GM21529 (cell line): ENCODE results near the gene HECTD3.

Experiments
- ATAC-seq: cut with Tn5 transposase; IDR thresholded peaks from one replicate; pipeline ENCODE4 v1.9.1; 2021; ENCODE audit not compliant: unreplicated experiment

HECTD3 gene

GRCh38 chr1:45010855-45011811, at the start of gene HECTD3:
TSS of gene HECTD3 (minus strand) at chr1:45011324. CDS start at chr1:45011257, 67 bp downstream.
- peak; percentile 70 for ATAC-seq

DNA sequence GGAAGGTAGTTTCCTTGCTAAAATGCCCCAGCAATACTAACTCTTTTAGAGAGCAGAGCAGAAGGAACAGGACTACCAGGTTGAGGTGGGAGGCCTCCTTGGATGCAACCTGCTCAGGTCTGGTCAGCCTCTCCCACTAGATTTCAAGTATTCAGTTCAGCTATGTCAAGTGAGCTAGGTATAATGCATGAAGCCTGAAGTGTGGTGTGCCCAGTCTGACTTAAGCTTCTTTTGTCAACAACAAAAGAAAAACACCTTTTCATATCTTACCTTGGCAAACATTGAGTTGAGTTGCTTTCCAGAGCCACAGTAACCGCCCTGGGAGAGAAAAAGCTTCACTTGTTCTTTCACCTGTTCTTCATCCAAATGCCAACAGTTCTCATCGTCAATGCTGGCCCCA, 48.7 kb upstream of the HECTD3 start:
- ATAC-seq = no peak

DNA sequence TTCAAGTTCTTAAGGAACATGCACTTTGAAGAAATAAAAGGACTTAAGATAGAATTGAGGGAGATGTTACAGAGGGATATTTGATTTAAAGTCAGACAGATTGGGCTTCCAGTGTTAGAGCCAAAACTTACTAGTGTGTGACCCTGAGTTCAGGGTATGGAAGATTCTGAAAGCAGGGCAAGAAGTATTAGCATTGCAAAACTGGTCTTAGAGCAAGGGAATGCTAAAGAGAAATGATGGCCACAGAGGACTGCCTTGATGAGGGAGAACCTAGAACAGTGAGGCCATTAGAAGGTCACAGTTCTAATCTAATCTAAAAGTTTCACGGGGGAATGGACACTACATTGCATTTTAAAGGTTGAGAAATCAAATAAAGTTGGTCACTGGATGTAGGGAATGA, 46.4 kb upstream of the HECTD3 start:
- no peak for ATAC-seq

DNA sequence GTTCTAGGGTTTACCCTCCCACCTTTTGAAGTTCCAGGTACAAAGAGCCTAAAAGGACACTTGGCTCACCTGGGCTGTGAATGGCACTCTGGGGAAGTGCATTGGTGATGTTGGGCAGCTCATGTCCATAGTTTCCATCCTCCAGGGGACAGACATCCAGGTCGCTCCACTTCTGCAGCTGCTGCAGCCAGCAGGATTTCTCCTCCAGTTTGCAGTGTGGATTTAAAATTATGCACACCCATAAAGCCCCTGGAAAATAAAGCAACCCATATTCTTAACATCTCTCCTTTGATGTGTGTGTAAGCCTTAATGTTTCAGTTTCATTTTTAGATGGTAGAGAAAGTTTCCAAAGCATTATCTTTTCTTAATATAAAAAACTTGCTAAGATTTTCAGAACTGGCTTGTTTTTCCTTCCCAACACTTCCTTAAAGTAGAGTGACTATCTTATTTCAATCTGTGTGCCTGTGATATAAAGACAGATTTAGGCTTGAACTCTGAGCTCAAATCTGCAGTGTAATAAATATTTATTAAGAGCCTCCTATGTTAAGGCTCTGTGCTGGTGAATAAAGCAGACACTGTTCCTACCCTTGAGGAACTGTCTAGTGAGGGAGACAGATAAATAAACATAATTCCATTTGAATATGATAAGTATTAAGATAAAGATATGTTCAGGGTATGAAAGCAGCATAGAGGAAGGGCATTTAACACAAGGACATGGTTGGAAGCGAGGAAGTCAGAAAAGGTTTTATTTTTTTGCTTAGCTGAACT, 40.1 kb upstream of the HECTD3 start:
- no peak for ATAC-seq

DNA sequence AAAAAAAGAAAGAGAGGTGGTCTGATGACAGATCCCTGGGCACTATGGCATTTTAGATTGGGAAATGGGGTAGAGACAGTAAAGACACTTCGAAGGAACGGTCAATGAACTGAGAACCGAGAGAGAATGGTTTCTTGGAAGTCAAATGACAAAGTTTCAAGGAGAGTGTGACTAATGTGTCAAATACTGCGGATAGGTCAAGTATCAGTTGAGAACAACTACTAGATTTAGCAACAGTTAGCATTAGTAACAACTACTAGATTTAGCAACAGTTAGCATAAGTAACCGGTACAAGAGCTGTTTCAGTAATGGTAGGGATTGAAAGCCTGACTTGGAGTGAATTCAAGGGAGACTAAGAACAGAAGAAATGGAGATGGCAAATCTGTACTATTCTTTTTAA, 35.9 kb upstream of the HECTD3 start:
- ATAC-seq = no peak

DNA sequence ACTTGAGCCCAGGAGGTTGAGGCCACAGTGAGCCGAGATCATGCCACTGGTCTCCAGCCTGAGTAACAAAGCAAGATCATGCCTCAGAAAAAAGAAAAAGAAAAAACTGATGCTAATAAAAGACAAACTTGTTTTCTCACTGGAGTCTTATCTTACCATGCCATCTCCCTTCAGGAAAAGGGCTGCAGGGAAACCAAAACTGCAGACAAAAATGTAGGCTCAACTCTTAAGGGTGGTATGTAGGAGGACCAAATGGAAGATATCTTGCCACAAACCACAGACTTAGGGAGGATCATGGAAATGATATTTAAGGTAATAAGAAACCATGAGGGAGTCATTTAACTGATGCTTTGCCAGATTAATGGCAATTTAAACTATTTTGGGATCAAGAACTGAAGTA, 33.8 kb upstream of the HECTD3 start:
- no peak for ATAC-seq

GRCh38 chr1:45043094-45043493, 32.0 kb upstream of the HECTD3 start:
- ATAC-seq = no peak

GRCh38 chr1:45040297-45040696, 29.2 kb upstream of the HECTD3 start:
- ATAC-seq = no peak

GRCh38 chr1:45038661-45039364, 27.7 kb upstream of the HECTD3 start:
- no peak for ATAC-seq

- no peak for ATAC-seq
These were observed 27.1 kb upstream of the HECTD3 start for GRCh38 chr1:45038240-45038639.

DNA sequence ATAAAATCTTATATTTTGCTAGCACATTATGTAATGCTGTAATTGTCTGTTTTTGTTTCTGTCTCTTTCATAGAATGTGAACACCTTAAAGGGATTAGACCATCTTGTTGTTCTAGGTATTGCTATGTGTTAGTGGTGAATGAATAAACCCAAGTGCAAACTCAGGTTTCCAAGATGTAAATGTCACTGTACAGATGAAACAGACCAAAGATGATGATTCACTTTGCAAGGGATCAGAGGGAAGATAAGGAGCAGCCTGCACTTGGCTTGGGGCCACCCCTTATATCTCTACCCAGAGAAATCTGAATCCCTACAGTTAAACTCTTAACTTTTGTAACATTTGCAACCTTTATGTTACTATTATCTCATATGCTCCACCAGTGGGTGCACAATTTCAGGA, 26.3 kb upstream of the HECTD3 start:
- no peak for ATAC-seq

- no peak for ATAC-seq
These were observed 24.6 kb upstream of the HECTD3 start for GRCh38 chr1:45035631-45036301.

DNA sequence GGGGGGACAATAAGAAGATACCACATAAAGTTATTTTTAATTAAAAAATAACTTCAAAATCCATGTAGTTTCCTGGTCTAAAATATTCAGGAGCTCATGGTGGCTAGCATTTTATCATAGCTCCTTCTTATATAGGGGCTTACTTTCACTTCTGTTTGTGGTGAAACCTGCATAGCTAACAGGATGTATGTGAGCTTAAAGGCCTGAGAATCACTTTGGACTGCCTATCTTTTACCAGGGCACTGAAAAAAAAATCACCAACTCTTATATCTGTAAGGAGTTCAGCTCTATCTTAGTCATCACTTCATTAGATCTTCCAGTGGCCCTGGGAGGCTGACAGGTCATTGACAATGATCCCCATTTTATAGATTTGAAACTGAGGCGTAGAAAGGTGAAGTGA, 22.2 kb upstream of the HECTD3 start:
- ATAC-seq = no peak

DNA sequence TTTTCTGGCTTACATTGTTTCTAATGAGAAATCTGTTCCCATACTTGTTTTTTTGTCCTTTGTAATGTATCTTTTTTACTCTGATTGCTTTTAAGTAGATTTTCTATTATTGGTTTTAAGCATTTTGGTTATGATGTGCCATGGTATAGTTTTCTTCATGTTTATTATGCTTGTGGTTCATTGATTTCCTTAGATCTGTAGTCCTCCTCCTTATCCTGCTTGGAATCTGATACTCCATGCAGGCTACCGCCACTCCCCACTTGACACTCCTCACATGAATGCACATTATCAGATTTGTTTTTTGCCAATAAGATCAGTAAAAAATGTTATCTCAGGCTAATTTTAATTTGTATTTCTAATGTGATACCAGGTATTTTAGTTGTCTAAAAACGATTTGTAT, 21.7 kb upstream of the HECTD3 start:
- no peak for ATAC-seq

DNA sequence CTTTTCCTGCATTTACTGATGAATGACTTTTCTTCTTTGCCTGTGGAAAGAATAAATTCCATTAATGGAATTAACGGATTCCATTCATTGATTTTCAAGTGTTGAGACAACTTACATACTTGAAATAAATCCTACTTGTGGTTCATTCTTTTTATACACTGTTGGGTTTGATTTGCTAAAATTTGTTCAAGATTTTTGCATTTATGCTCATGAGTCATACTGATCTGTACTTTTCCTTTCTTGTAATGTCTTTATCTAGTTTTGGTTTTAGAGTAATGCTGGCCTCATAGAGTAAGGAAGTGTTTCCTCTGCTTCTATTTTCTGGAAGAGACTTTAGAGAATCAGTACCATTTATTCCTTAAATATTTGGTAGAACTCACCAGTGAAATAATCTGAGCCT, 15.3 kb upstream of the HECTD3 start:
- no peak for ATAC-seq

GRCh38 chr1:45023663-45024062, 12.5 kb upstream of the HECTD3 start:
- no peak for ATAC-seq

- peak; percentile 60 for ATAC-seq
These were observed 7.6 kb upstream of the HECTD3 start for GRCh38 chr1:45018599-45019230.

GRCh38 chr1:45016767-45017166, 5.6 kb upstream of the HECTD3 start:
- ATAC-seq = no peak

DNA sequence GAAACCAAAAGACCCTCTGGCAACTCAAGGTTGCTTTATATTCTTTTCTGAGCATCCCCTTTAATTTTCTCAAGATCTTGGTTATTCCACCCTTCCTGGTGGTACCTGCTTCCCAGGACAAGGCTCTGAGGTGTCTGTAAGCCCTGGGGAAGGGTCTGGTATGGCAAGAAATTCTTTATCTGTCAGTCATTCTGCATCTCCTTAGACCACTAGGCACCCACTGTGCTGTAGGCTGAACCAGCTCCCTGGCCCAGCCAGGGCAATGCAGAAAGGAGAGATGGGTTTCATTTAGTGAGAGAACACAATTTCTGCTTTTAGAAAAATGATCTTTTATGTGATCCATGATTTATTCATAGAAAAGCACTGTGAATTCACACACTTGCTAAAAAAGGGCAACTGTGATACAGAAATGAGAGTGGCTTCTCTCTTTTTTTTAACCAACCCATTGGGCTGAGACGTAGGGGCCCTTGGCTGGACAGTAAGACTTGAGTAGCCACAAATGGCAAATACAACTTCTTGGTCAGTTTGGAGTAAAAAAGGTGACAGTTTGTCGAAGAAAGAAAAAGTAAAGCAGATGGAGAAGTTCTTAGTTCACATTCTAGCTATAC, 5.1 kb upstream of the HECTD3 start:
- ATAC-seq = no peak

GRCh38 chr1:45015683-45016082, 4.6 kb upstream of the HECTD3 start:
- ATAC-seq = no peak
